GM19372 (cell line): ENCODE measurements around the gene MAGEL2.
"Not testable (repeated sequence)": the region's sequence is repeated elsewhere in the genome, so short reads cannot be mapped to it uniquely, and the experiment has no call there.

Source experiments
- ATAC-seq: cut with Tn5 transposase; IDR thresholded peaks from one replicate; pipeline ENCODE4 v1.9.1; 2021; ENCODE audit warnings: mild to moderate bottlenecking, low read depth, moderate library complexity; ENCODE audit not compliant: unreplicated experiment

Gene MAGEL2

DNA sequence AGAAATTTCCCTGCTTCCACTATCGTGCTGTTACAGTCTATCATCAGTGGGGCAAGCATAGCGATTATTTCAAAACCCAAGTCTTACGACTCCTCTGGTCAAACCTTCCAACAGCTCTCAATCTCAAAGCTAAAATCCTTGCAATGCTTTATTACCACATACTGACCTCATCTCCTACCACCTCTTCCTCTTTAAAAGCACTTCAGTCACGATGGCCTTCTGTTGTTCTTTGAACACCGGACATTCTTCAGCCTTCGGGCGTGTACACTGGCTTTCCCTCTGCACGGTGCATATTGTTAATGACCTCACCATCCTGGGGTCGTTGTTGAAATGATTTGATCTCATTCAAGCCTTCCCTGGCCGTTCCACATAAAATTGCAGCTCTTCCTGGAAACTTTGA lies 31.1 kb downstream of the MAGEL2 start:
- no peak for ATAC-seq

DNA sequence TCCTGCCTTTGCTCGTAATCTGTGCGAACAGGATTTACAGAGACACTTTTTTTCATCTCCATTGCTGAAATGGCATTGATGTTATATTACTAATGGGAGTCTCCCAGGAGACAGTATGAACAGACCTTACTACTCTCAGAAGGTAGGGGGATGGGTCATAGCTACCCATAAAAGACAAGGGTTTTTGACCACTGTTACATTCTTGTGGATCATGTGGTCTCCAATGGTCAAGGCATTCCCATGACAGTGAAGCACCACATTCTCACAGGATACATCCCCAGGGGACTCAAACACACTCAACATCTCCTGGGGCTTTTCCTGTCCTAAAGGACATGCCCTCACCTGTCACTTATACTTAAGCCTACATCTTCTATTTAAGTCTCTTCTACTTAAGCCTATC lies 41.4 kb downstream of the MAGEL2 start:
- ATAC-seq: no peak

DNA sequence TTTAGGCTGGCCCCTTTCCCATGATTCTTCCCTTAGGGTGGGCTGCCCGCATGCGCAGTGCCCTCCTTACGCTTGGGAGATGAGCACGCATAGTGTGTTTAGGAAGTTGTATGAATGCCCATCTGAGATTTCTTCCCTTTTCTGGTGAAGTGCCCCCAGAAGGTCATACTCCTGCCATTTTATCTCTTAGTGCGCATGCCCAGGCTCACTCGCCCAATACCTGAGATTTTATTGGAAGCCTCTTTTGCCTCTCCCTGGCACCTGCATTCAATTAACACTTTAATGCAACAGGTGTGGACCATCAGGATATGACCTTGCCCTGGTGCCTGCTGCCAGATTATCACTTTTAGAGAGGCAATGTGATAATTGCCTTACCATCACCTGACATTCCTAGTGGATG lies 45.5 kb downstream of the MAGEL2 start:
- no peak for ATAC-seq

DNA sequence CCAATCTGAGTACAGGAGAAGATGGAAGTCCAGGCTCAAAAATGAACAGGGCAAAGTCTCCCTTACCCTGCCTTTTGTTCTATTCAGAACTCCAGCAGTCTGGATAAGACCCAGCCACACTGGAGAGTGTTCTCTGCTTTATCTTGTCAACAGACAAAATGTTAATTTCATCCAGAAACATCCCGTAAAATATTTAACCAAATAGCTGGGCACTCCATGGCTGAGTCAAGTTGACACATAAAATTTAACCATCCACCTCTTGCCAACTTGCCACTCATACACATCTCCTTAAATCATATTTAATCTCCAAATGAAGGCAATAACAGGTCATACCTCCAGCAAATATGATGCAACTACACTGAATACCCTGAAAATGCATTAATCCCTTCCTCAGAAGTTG lies 48.6 kb downstream of the MAGEL2 start:
- no peak for ATAC-seq

DNA sequence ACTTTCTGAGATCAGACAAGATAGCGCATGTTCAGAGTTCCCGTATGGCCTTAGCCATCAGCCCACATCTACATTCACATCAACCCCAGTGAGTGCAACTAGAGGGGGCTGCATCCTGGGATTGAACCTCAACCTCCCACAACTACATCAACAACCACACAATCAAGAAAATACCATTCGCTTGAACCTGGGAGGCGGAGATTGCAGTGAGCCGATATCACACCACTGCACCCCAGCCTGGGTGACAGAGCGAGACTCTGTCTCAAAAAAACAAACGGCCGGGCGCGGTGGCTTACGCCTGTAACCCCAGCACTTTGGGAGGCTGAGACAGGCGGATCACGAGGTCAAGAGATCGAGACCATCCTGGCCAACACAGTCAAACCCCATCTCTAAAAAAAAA lies 50.4 kb downstream of the MAGEL2 start:
- not testable (repeated sequence) for ATAC-seq

DNA sequence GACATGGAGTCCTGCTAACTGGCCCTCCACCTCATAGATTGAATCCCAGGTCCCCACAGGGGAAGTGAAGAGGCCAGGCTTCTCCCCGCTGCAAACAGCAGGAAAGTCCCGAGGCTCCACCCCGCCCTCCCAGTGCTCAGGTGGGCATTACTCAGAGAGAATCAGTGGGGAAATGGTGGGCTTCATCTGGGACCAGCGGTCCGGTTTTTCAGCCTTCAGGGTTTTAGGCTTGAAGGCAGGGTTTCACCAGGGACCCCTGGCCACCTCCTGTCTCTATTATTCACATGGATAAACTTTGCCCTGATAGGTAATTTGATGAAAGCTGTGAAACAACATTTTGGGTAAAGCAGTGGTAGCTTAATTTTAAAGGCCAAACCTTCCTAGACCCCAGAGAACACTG lies 50.9 kb downstream of the MAGEL2 start:
- no peak for ATAC-seq

DNA sequence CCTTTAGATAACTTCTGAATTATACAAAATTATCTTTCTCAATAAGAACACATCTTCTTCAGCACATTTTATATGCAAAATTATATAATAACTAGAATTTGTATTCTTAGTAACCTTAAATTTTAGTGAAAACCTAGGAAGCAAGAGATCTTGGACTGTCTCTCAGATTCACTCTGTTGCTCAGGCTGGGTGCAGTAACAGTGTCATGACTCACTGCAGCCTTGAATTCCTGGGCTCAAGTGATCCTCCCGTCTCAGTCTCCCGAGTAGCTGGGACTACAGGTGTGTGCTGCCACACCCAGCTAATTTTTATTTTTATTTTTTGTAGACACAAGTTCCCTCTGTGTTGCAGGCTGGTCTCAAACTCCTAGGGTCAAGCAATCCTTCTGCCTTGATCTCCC lies 52.3 kb downstream of the MAGEL2 start:
- ATAC-seq: no peak

DNA sequence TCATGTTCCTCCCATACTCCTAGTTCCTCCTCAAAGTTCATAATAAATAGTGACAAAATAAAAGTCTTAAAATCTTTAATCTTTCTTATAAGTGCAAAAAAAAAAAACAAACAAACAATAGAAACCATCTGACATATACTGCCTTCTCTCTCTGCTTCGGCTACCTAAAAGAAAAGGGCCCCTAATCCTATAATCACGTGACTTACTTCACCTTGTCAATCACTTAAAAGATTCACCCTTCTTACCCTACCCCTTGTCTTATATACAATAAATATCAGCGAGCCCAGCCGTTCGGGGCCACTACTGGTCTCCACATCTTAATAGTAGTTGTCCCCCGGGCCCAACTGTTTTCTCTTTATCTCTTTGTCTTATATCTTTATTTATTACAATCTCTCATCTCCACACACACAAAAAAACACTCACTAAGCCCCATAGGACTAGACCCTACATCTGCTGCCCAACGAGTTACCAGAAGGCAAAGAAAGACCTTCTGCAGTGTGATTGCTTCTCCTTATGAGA lies 53.4 kb downstream of the MAGEL2 start:
- ATAC-seq: no peak
